ENCODE measurements around the gene TSPAN12.

TSPAN12 gene

DNA sequence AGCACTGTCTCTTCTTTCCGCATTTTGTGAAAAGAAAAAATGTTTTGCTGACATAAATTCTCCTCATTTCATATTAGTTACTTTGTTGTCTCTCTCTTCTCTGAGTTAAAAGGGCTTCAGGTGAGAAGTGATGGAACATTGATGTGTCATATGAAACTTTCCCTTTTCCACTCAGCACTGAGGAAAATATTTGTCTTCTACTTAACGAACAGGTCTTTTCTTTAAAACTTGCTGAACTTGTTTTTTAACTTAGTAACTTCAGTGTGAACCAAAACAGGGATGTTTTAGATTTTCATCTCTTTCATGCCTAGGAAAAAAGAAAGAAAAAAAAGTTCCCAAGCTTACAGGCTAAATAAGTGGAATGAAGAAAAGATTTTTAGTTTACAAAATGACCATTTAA lies 19.0 kb upstream of the TSPAN12 start:
- Histone ChIP-seq H3K4me1 (ENCODE audit: low read depth, poor library complexity, severe bottlenecking) (no peaks in the 10 kb centered on the region), H2AFZ (ENCODE audit: low read depth) (no peak overlapping the region), H3K27me3 (ENCODE audit: insufficient read depth, low read depth) (no peaks in the 10 kb centered on the region), H3K4me2 (no peak overlapping the region), H4K20me1 (ENCODE audit: insufficient read depth) (no peaks in the 10 kb centered on the region), H3K9ac (no peak overlapping the region), H3K4me3 (IDR thresholded peaks at IDR 0.05; ENCODE audit: insufficient read depth, low read depth, low read length) (no peak overlapping the region), H3K79me2 (ENCODE audit: insufficient read depth, low read depth) (no peaks in the 10 kb centered on the region), H3K36me3 (ENCODE audit: insufficient read depth) (no peaks in the 10 kb centered on the region), H3K27ac (no peak overlapping the region)
- TF ChIP-seq, protein P1, sequence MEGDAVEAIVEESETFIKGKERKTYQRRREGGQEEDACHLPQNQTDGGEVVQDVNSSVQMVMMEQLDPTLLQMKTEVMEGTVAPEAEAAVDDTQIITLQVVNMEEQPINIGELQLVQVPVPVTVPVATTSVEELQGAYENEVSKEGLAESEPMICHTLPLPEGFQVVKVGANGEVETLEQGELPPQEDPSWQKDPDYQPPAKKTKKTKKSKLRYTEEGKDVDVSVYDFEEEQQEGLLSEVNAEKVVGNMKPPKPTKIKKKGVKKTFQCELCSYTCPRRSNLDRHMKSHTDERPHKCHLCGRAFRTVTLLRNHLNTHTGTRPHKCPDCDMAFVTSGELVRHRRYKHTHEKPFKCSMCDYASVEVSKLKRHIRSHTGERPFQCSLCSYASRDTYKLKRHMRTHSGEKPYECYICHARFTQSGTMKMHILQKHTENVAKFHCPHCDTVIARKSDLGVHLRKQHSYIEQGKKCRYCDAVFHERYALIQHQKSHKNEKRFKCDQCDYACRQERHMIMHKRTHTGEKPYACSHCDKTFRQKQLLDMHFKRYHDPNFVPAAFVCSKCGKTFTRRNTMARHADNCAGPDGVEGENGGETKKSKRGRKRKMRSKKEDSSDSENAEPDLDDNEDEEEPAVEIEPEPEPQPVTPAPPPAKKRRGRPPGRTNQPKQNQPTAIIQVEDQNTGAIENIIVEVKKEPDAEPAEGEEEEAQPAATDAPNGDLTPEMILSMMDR (conservative IDR thresholded peaks at IDR 0.05; ENCODE audit: low read depth, low read length), result no peak

DNA sequence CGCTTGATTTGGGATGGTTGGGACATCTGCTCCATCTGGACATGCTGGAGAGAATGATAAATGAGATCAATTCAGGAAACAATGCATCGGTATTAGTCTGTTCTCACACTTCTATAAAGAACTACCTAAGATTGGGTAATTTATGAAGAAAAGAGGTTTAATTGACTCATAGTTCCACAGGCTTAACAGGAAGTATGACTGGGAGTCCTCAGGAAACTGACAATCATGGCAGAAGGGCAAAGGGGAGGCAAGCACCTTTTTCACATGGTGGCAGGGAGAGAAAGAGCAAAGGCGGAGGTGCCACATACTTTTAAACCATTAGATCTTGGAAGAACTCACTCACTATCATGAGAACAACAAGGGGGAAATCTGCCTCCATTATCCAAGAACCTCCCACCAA lies 16.8 kb upstream of the TSPAN12 start:
- no peak overlapping the region for H3K4me2 ChIP-seq
- no peaks in the 10 kb centered on the region for H3K36me3 ChIP-seq (ENCODE audit: insufficient read depth)

DNA sequence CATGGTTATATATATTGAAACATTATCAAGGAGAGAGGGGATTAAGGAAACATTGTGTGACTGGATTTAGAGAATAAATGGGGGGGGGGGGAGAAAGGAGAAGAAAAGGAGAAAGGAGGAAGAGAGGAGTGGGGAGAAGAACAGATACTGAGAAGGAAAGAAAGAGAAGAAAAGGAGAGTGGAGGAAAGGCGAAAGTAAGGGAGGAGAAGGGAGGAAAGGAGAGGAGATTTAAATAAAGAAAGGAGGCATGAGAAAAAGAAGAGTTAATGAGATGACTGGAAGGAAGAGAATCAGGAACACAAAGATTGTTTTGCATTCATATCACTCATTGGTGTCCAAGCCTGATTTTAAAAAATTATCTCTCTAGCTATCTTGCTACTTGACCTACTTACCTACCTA lies 16.1 kb upstream of the TSPAN12 start:
- Histone ChIP-seq H3K9ac (no peak overlapping the region), H3K79me2 (ENCODE audit: insufficient read depth, low read depth) (no peaks in the 10 kb centered on the region), H3K27me3 (ENCODE audit: insufficient read depth, low read depth) (no peaks in the 10 kb centered on the region), H3K27ac (no peak overlapping the region), H3K4me2 (no peak overlapping the region), H3K4me3 (IDR thresholded peaks at IDR 0.05; ENCODE audit: insufficient read depth, low read depth, low read length) (no peak overlapping the region), H3K36me3 (ENCODE audit: insufficient read depth) (no peaks in the 10 kb centered on the region), H4K20me1 (ENCODE audit: insufficient read depth) (no peaks in the 10 kb centered on the region), H3K4me1 (ENCODE audit: low read depth, poor library complexity, severe bottlenecking) (no peaks in the 10 kb centered on the region), H2AFZ (ENCODE audit: low read depth) (no peak overlapping the region)
- TF ChIP-seq, protein P1 (conservative IDR thresholded peaks at IDR 0.05; ENCODE audit: low read depth, low read length), result no peak

More for the DNA sequence above, 16.8 kb upstream of the TSPAN12 start:
- Histone ChIP-seq H3K4me3 (IDR thresholded peaks at IDR 0.05; ENCODE audit: insufficient read depth, low read depth, low read length) (no peak overlapping the region), H4K20me1 (ENCODE audit: insufficient read depth) (no peaks in the 10 kb centered on the region), H3K4me1 (ENCODE audit: low read depth, poor library complexity, severe bottlenecking) (no peaks in the 10 kb centered on the region), H3K9ac (no peak overlapping the region), H3K27me3 (ENCODE audit: insufficient read depth, low read depth) (no peaks in the 10 kb centered on the region), H2AFZ (ENCODE audit: low read depth) (no peak overlapping the region), H3K27ac (no peak overlapping the region), H3K79me2 (ENCODE audit: insufficient read depth, low read depth) (no peaks in the 10 kb centered on the region)
- TF ChIP-seq, protein P1 (conservative IDR thresholded peaks at IDR 0.05; ENCODE audit: low read depth, low read length), result no peak

DNA sequence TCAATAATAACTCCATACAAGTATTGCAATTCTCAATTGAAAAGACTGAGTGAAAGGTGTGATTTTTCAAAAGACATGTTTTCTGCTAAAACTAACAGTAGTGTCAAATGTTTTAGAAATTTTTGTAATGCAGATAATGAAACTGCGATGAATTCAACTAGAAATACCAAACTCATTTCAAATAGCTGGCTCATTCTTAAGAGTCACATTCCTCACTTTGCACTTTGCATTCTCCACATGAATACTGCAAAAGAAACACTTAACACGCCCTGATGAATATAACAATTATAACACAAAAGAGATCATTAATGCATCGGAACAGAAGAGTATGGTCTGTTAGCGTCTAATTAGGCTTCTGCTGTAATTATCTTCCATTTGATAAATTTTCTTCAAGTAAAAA lies 15.5 kb upstream of the TSPAN12 start:
- no peak overlapping the region for H3K27ac ChIP-seq
- H3K4me1 ChIP-seq (ENCODE audit: low read depth, poor library complexity, severe bottlenecking), result no peaks in the 10 kb centered on the region
- TF ChIP-seq, protein P1 (conservative IDR thresholded peaks at IDR 0.05; ENCODE audit: low read depth, low read length), result no peak
- H3K79me2 ChIP-seq (ENCODE audit: insufficient read depth, low read depth), result no peaks in the 10 kb centered on the region
- no peaks in the 10 kb centered on the region for H3K36me3 ChIP-seq (ENCODE audit: insufficient read depth)
- no peaks in the 10 kb centered on the region for H3K27me3 ChIP-seq (ENCODE audit: insufficient read depth, low read depth)
- H2AFZ ChIP-seq (ENCODE audit: low read depth), result no peak overlapping the region
- H3K4me2 ChIP-seq, result no peak overlapping the region
- no peaks in the 10 kb centered on the region for H4K20me1 ChIP-seq (ENCODE audit: insufficient read depth)
- no peak overlapping the region for H3K9ac ChIP-seq
- H3K4me3 ChIP-seq (IDR thresholded peaks at IDR 0.05; ENCODE audit: insufficient read depth, low read depth, low read length), result no peak overlapping the region

Measured in KMS-11 (cell line).